Peyer's patch (tissue), 4 donors: ENCODE measurements around the gene ITGB8.

Source experiments
- POLR2A ChIP-seq, 2 donors: fragments of 450-650 bp; IDR thresholded peaks; one replicate each; pipeline ENCODE4 v1.5.1; 2017; ENCODE audit warnings: antibody characterized with exemption in 2 of 2, mild to moderate bottlenecking in 2 of 2, moderate library complexity in 2 of 2
- TF ChIP-seq, protein P1 (sequence below), 6 experiments: fragments of 450-650 bp in 4 of 6; fragments of 200-600 bp in 2 of 6; sonication (generic) in 1 of 6; IDR thresholded peaks; one replicate each; pipeline ENCODE4 v1.5.1; 2017 to 2019; ENCODE audit warnings: antibody characterized with exemption in 6 of 6, mild to moderate bottlenecking in 3 of 6, moderate library complexity in 1 of 6

DNA sequence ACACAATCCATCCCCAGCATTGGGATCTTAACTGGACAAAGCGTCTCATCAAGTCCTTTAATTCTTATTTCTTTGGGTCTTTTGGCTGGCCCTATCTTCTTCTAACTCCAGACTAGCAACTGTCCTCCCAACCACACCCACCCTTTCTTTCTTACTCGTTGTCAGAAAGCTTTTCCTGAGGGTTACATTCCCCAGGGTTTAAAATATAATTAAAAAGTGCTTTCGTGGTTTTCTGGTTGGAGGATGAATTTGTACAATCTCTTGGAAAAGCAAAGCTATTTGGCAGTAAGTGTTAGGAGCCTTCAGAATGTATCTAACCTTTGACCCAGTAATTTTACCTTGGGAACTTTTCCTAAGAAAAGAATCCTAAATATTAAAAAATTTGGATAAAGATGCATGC lies 10.4 kb upstream of the ITGB8 start:
- TF ChIP-seq, protein P1, sequence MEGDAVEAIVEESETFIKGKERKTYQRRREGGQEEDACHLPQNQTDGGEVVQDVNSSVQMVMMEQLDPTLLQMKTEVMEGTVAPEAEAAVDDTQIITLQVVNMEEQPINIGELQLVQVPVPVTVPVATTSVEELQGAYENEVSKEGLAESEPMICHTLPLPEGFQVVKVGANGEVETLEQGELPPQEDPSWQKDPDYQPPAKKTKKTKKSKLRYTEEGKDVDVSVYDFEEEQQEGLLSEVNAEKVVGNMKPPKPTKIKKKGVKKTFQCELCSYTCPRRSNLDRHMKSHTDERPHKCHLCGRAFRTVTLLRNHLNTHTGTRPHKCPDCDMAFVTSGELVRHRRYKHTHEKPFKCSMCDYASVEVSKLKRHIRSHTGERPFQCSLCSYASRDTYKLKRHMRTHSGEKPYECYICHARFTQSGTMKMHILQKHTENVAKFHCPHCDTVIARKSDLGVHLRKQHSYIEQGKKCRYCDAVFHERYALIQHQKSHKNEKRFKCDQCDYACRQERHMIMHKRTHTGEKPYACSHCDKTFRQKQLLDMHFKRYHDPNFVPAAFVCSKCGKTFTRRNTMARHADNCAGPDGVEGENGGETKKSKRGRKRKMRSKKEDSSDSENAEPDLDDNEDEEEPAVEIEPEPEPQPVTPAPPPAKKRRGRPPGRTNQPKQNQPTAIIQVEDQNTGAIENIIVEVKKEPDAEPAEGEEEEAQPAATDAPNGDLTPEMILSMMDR (IDR thresholded peaks at IDR 0.05) = no peak
- no peak for TF ChIP-seq POLR2A (IDR thresholded peaks at IDR 0.05)
